Naive thymus-derived CD8-positive, alpha-beta T cell (primary cell): ENCODE data around the gene RNF186. TPM values are rescaled to one million over a fixed set of nuclear protein-coding genes. Genes with fewer than 3 reads are reported as not detected.
"Not testable (repeated sequence)": the region's sequence is repeated elsewhere in the genome, so short reads cannot be mapped to it uniquely, and the experiment has no call there.

Source experiments
- ATAC-seq, 2 donors: fragments of 150-1000 bp; cut with Tn5 transposase in 1 of 2; sonication (Bioruptor Pico), chemical (Tn5 transposase) in 1 of 2; 1 replicate in 1 of 2; 2 replicates in 1 of 2; pipeline ENCODE4 v1.10.0; 2021; ENCODE audit warnings: mild to moderate bottlenecking in 2 of 2, moderate library complexity in 2 of 2
- POLR2A ChIA-PET: fragments of 350-600 bp; sonication (Branson Sonifier 250); formaldehyde crosslinking; loops from one replicate; lab custom pipeline; 2021; ENCODE audit warnings: antibody characterized with exemption; lab: Charles Lee
- DNase-seq, 10 donors: peaks; one replicate each; pipeline versions ENCODE4 v3.0.0 to v3.0.0-alpha.2; 2020 to 2022
- H3K27ac Mint-ChIP-seq, 10 donors: one replicate each; pipeline ENCODE4 v1.8.0; 2020 to 2022; ENCODE audit warnings: mild to moderate bottlenecking in 10 of 10, mixed read lengths in 10 of 10, moderate library complexity in 4 of 10, inconsistent platforms in 1 of 10
- H3K27me3 Mint-ChIP-seq, 5 donors: one replicate each; pipeline ENCODE4 v1.8.0; 2021 to 2022; ENCODE audit warnings: mixed read lengths in 5 of 5
- H3K36me3 Mint-ChIP-seq, 3 donors: one replicate each; pipeline ENCODE4 v1.8.0; 2020 to 2022; ENCODE audit warnings: mixed read lengths in 3 of 3, mild to moderate bottlenecking in 2 of 3, inconsistent platforms in 1 of 3
- H3K4me1 Mint-ChIP-seq, 4 donors: one replicate each; pipeline ENCODE4 v1.8.0; 2021 to 2022; ENCODE audit warnings: mixed read lengths in 4 of 4
- H3K4me3 Mint-ChIP-seq, 10 donors: one replicate each; pipeline ENCODE4 v1.8.0; 2020 to 2022; ENCODE audit warnings: mild to moderate bottlenecking in 10 of 10, mixed read lengths in 10 of 10, moderate library complexity in 6 of 10, inconsistent platforms in 1 of 10
- H3K9me3 Mint-ChIP-seq, 9 donors: one replicate each; pipeline ENCODE4 v1.8.0; 2020 to 2022; ENCODE audit warnings: mixed read lengths in 9 of 9, mild to moderate bottlenecking in 3 of 9, inconsistent platforms in 1 of 9, moderate library complexity in 1 of 9
- polyA plus RNA-seq, 3 donors: library from polyadenylated mRNA; unstranded; fragments of 300-500 nt; fragmentation: Illumina TruSeq; gene quantifications; one replicate each; pipeline ENCODE4 v1.2.3, GENCODE V29; 2021
- total RNA-seq, 8 experiments: library from RNA in 2 of 8; stranded (reverse) in 2 of 8; gene quantifications; one replicate each; pipeline ENCODE4 v1.2.3 and lab custom pipeline; 2021 to 2026

Gene RNF186
- total and polyA plus RNA-seq, 5 experiments from 2014 or later, result not detected

DNA sequence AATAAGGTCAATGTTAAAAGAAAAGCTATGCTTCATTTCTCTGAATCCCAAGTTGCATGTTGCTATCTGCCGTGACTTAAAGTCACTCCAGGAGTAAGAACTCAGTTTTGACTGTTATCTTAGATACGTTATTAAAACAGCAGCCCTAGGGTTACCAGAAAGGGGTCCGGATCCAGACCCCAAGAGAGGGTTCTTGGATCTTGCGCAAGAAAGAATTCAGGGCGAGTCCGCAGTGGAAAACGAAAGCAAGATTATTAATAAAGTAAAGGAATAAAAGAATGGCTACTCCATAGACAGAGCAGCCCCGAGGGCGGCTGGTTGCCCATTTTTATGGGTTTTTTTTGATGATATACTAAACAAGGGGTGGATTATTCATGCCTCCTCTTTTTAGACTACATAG, 32.3 kb upstream of the RNF186 start:
- peaks cover 7 to 29% (median 18%) of the 10 kb centered on the region in 5 donors for H3K27me3 Mint-ChIP-seq
- POLR2A ChIA-PET, H3K4me3 Mint-ChIP-seq, H3K9me3 Mint-ChIP-seq, ATAC-seq, DNase-seq, H3K36me3 Mint-ChIP-seq, H3K4me1 Mint-ChIP-seq, H3K27ac Mint-ChIP-seq: not testable (repeated sequence)

DNA sequence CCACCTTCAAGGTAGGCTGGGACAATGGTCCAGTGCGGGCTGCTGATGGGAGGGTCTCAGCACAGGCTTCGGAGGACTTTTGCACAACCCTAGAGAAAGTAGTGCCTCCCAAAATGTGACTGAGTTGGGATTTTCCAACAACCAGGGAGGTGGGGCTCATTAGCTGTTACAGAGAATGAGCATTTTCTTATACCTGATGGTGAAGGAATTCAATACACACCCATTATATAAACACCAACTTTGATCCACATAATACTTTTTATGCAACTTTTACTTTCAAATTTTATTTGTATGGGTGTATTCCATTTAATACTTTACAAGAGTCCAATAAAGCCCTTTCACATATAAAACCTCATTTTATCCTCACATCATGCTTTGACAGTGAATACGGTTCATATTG, 31.3 kb upstream of the RNF186 start:
- Mint-ChIP-seq H3K36me3 (peaks cover 0 to 2% (median 0%) of the 10 kb centered on the region in 3 donors), H3K9me3 (no peaks in the 10 kb centered on the region), H3K27me3 (peaks cover 10 to 30% (median 18%) of the 10 kb centered on the region in 5 donors), H3K27ac (no peak overlapping the region), H3K4me1 (no peaks in the 10 kb centered on the region), H3K4me3 (no peak overlapping the region)
- DNase-seq, result no peak
- ATAC-seq, result no peak
- POLR2A ChIA-PET, result no interaction called here

DNA sequence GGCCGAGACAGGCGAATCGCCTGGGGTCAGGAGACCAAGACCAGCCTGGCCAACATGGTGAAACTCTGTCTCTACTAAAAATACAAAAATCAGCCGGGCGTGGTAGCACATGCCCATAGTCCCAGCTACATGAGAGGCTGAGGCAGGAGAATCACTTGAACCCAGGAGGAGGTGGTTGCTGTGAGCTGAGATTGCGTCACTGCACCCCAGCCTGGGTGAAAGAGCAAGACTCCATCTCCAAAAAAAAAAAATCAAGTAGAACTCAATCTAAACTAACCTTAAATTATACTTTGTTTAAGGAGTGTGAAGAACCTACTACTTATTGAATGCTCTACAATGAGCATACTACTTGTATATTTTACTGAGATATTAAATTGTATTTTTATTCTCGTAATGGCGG, 30.5 kb upstream of the RNF186 start:
- Mint-ChIP-seq H3K4me1 (no peaks in the 10 kb centered on the region), H3K27me3 (peaks cover 10 to 35% (median 21%) of the 10 kb centered on the region in 5 donors), H3K36me3 (no peaks in the 10 kb centered on the region), H3K4me3 (no peak overlapping the region), H3K27ac (peak overlapping the region in 1 of 10 donors; percentile 23), H3K9me3 (no peaks in the 10 kb centered on the region)
- POLR2A ChIA-PET, result no interaction called here
- ATAC-seq, result no peak
- no peak for DNase-seq

DNA sequence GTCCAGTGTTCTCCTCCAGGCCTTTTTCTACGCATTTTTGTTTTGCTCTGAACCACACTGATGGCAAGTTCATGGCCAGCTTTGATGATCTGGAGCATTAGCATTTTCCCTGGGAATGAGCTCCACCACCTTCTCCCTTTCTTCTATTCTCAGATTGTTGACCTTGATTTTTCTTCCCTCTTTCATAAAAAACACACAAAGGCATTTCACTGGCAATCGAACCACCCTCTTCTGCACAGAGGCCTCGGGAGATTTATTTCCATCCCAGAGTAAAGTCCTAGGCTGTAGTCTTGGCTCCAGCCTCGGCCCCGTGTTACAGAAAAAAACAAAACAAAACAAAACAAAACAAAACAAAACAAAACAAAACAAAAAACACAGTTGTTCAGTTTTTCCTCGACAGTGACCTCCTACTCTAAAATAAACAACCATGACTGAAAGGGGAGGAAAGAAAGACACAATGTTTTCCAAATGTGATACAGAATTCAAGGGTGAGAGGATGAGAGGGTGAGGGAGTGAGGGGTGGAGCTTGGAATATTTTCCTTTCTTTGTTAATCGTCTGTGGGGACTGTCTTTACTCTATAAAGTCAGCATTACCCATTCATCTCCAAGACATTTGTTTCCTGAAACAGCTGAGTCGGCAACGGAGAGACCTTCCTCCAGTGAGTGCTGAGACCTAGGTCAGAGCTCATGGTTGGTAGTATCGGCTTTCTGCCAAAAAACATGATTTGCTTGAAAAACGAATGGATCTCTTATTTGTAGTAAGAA, 29.8 kb upstream of the RNF186 start:
- Mint-ChIP-seq H3K9me3 (no peaks in the 10 kb centered on the region), H3K4me1 (no peaks in the 10 kb centered on the region), H3K36me3 (no peaks in the 10 kb centered on the region), H3K27me3 (peaks cover 10 to 36% (median 21%) of the 10 kb centered on the region in 5 donors), H3K27ac (peak overlapping the region in 2 of 10 donors; percentile 23 to 72), H3K4me3 (no peak overlapping the region)
- POLR2A ChIA-PET, result no interaction called here
- DNase-seq (no peak), ATAC-seq (no peak)

DNA sequence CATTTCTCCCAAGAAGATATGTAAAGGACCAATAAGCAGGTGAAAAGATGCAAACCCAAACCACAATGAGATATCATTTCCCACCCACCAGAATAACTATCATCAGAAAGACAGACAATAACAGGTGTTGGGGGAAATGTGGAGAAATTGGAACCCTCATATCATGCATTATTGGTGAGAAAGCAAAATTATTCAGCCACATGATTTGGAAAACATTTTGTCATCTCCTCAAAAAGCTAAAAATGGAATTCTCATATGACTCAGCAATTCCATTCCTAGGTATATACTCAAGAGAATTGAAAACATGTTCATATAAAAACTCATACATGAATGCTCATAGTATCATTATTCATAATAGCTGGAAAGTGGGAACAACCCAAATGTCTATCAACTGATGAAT, 25.1 kb upstream of the RNF186 start:
- Mint-ChIP-seq H3K4me1 (no peaks in the 10 kb centered on the region), H3K27me3 (peaks cover 11 to 33% (median 15%) of the 10 kb centered on the region in 5 donors), H3K9me3 (no peaks in the 10 kb centered on the region), H3K27ac (no peak overlapping the region), H3K36me3 (no peaks in the 10 kb centered on the region), H3K4me3 (no peak overlapping the region)
- POLR2A ChIA-PET, result no interaction called here
- ATAC-seq (no peak), DNase-seq (no peak)

DNA sequence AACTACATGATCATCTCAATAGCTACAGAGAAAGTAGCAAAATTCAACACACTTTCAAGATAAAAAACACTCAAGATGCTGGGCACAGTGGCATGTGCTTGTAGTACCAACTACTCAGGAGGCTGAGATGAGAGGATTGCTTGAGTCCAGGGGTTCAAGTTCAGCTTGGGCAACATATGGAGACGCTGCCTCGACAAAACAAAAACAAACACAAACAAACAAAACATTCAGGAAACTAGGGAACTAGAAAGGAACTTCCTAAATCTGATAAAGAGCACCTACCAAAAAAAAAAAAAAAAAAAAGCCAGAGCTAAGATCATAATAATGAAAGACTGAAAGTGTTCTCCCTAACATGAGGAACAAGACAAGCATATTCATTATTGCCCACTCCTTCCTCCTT, 22.8 kb upstream of the RNF186 start:
- no peaks in the 10 kb centered on the region for H3K9me3 Mint-ChIP-seq
- no peaks in the 10 kb centered on the region for H3K4me1 Mint-ChIP-seq
- POLR2A ChIA-PET, result no interaction called here
- no peaks in the 10 kb centered on the region for H3K36me3 Mint-ChIP-seq
- DNase-seq (no peak), ATAC-seq (no peak)
- H3K27me3 Mint-ChIP-seq, result peaks cover 7 to 30% (median 18%) of the 10 kb centered on the region in 5 donors
- H3K4me3 Mint-ChIP-seq, result no peak overlapping the region
- no peak overlapping the region for H3K27ac Mint-ChIP-seq

DNA sequence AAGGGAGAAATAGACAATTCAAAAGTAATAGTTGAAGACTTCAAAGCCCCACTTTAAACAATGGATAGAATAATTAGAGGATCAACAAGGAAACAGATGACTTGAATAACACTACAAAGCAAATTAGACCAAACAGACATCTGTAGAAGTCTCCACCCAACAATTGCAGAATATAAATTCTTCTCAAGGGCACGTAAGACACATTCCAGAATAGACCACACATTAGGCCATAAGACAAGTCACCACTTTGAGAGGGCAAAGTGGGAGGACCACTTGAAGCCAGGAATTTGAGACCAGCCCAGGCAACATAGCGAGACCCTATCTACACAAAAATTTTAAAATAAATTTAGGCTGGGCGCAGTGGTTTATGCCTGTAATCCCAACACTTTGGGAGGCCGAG, 20.5 kb upstream of the RNF186 start:
- Mint-ChIP-seq H3K27me3 (peaks cover 14 to 43% (median 36%) of the 10 kb centered on the region in 5 donors), H3K36me3 (peaks cover 0 to 10% (median 5%) of the 10 kb centered on the region in 3 donors), H3K27ac (no peak overlapping the region), H3K4me1 (no peaks in the 10 kb centered on the region), H3K9me3 (peaks cover 0 to 14% (median 3%) of the 10 kb centered on the region in 9 donors), H3K4me3 (no peak overlapping the region)
- DNase-seq, result no peak
- ATAC-seq, result no peak
- POLR2A ChIA-PET, result no interaction called here

DNA sequence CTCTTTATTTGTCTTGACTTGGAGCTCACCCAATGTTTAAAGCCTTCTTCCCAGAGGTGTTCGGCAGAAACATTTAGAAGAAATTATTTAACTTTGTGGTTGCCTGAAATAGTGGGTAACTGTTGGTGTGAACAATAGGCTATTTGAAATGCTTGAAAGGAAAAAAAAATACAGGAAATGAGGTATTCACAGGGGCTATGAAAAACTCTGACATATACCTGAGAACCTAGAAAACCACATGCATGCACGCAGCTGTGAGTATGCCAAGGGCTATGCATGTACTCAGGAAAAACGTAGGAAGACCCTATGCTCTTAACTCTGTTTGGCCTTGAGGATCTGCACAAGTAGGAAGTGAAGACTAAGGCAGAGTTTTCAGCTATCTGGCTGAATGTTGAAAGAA, 16.4 kb upstream of the RNF186 start:
- Mint-ChIP-seq H3K27me3 (peaks cover 25 to 67% (median 48%) of the 10 kb centered on the region in 5 donors), H3K27ac (no peak overlapping the region), H3K4me1 (no peaks in the 10 kb centered on the region), H3K4me3 (no peak overlapping the region), H3K9me3 (peaks cover 0 to 14% (median 5%) of the 10 kb centered on the region in 9 donors), H3K36me3 (peaks cover 0 to 15% (median 5%) of the 10 kb centered on the region in 3 donors)
- POLR2A ChIA-PET, result no interaction called here
- DNase-seq, result no peak
- ATAC-seq, result no peak

DNA sequence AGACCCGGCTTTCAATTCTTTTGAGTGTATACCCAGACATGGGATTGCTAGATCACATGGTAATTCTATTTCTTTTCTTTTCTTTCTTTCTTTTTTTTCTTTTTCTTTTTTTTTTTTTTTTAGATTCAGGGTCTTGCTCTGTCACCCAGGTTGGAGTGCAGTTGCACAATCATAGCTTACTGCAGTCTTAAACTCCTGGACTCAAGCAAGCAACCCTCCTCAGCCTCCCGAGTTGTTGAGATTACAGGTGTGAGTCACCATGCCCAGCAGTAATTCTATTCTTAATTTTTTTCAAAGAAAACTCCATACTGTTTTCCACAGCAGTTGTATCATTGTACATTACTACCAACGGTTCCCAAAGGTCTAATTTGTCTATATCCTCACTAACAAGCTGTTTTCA, 13.5 kb upstream of the RNF186 start:
- peaks cover 25 to 61% (median 39%) of the 10 kb centered on the region in 5 donors for H3K27me3 Mint-ChIP-seq

DNA sequence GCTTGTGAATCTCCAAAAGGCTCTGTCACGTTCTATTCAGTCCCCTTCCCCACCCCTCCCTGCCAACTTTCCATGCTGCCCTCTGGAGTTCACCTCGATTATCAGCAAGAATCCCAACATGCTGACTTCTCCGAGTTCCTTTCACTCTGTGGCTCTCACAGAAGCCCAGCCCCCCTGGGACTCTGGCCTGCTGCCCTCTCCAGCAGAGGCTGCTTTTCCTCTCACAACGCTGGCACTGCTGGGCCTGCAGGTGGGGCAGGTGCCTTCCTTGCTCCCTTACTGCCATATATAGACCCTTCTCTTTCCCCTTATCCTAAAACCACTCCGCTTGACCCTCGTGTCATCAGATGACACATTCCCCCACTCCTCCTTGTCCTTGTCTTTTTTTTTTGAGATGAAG, 10.2 kb upstream of the RNF186 start:
- ATAC-seq (no peak), DNase-seq (no peak)
- peaks cover 17 to 31% (median 22%) of the 10 kb centered on the region in 5 donors for H3K27me3 Mint-ChIP-seq
- H3K4me3 Mint-ChIP-seq, result no peak overlapping the region
- peaks cover 0 to 4% (median 0%) of the 10 kb centered on the region in 3 donors for H3K36me3 Mint-ChIP-seq
- POLR2A ChIA-PET, result no interaction called here
- peaks cover 0 to 2% (median 0%) of the 10 kb centered on the region in 4 donors for H3K4me1 Mint-ChIP-seq
- H3K9me3 Mint-ChIP-seq, result peaks cover 0 to 2% (median 0%) of the 10 kb centered on the region in 9 donors
- no peak overlapping the region for H3K27ac Mint-ChIP-seq

More for the DNA sequence above, 13.5 kb upstream of the RNF186 start:
- Mint-ChIP-seq H3K4me1 (peaks cover 0 to 2% (median 0%) of the 10 kb centered on the region in 4 donors), H3K4me3 (no peak overlapping the region), H3K9me3 (peaks cover 0 to 14% (median 5%) of the 10 kb centered on the region in 9 donors), H3K27ac (no peak overlapping the region), H3K36me3 (peaks cover 0 to 15% (median 5%) of the 10 kb centered on the region in 3 donors)
- DNase-seq (no peak), ATAC-seq (no peak)
- POLR2A ChIA-PET, result interaction anchor here (0.7 kb wide), 1 partner anchor 514 kb away, joined by 3 read pairs; no protein-coding TSS in a partner anchor

DNA sequence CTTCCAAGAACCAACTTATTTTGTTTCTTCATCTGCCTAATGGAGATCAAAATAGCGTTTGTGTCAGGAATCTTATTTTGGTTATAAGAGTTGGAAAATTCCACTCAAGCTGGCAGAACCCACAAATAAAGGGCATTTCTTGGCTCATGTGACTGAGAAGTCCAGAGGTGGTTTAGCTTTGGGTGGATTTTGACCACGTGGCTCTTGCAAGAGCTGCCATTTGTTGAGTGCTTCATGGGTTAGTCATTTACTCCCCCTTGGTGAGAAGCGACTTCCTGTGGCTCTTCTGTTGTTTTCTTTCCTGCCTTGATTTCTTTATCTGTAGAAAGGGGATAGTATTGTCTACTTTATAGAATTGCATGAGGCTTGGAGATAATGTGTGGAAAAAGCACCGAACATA, 9.5 kb upstream of the RNF186 start:
- peaks cover 15 to 30% (median 20%) of the 10 kb centered on the region in 5 donors for H3K27me3 Mint-ChIP-seq
- no peak overlapping the region for H3K27ac Mint-ChIP-seq
- peaks cover 0 to 2% (median 0%) of the 10 kb centered on the region in 9 donors for H3K9me3 Mint-ChIP-seq
- ATAC-seq (no peak), DNase-seq (no peak)
- peaks cover 0 to 2% (median 0%) of the 10 kb centered on the region in 4 donors for H3K4me1 Mint-ChIP-seq
- POLR2A ChIA-PET, result no interaction called here
- peaks cover 0 to 4% (median 0%) of the 10 kb centered on the region in 3 donors for H3K36me3 Mint-ChIP-seq
- no peak overlapping the region for H3K4me3 Mint-ChIP-seq

DNA sequence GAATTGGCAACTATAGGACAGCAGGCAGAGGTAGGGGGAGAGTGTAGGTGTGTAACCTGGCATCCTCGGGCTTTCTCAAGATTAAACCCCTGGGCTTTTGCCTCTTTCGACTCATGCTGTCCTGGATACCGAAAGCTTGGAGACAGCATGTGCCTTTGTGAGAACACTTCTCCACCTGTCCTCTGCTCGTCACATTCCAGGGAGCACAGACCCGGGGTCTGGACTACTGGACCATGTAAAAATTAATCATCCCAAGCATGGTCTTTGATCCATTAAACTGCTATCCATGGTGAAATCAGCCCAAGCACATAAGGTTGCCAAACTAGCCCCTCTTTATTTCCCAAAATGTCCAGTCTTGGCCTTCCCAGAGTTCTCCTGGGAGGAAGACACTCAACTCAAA, 9.0 kb upstream of the RNF186 start:
- Mint-ChIP-seq H3K4me3 (no peak overlapping the region), H3K27ac (peak overlapping the region in 1 of 10 donors; percentile 24)
- no peak for ATAC-seq

DNA sequence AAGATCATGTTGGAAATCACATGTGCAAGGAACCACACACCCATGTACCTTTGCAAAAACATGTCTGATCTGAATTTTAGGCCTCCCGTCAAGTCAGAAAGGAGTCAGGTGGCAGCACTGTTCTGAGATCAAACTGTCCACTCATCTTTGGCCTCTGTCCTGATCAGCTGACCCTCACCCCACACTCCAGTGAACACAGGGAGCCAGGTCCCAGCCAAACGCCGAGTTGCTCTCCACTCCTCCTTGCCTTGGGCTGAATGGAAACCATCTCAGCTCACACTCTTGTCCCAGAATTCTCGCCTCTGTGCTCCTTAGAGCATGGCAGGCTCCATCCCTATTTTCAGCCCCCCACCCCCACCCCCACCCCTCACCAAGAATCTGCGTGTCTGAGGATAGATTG, 4.6 kb upstream of the RNF186 start:
- POLR2A ChIA-PET, result no interaction called here
- no peaks in the 10 kb centered on the region for H3K9me3 Mint-ChIP-seq
- H3K4me1 Mint-ChIP-seq, result no peaks in the 10 kb centered on the region
- no peaks in the 10 kb centered on the region for H3K36me3 Mint-ChIP-seq
- H3K27me3 Mint-ChIP-seq, result peaks cover 0 to 5% (median 0%) of the 10 kb centered on the region in 5 donors
- ATAC-seq (no peak), DNase-seq (no peak)
- no peak overlapping the region for H3K27ac Mint-ChIP-seq
- no peak overlapping the region for H3K4me3 Mint-ChIP-seq

More for the DNA sequence above, 9.0 kb upstream of the RNF186 start:
- Mint-ChIP-seq H3K27me3 (peaks cover 10 to 25% (median 15%) of the 10 kb centered on the region in 5 donors), H3K36me3 (peaks cover 0 to 4% (median 0%) of the 10 kb centered on the region in 3 donors), H3K4me1 (peaks cover 0 to 2% (median 0%) of the 10 kb centered on the region in 4 donors), H3K9me3 (peaks cover 0 to under 1% (median 0%) of the 10 kb centered on the region in 9 donors)
- no peak for DNase-seq
- POLR2A ChIA-PET, result no interaction called here
